Neural cell (in vitro differentiated cells): Measurements from ENCODE around the gene KCNJ1. TPM values are rescaled to one million over a fixed set of nuclear protein-coding genes. Genes with fewer than 3 reads are reported as not detected.

Source experiments
- H2AFZ ChIP-seq: fragments of 200-600, 300-800 bp; sonication (generic), shearing (Covaris generic); 2 replicates; pipeline ENCODE4 v1.6.0; 2014; ENCODE audit warnings: low read depth, mild to moderate bottlenecking, antibody characterized with exemption, low read length, moderate library complexity
- H3F3A ChIP-seq: fragments of 200-600 bp; shearing (Covaris generic); 2 replicates; pipeline ENCODE4 v1.6.1; 2016; ENCODE audit warnings: mild to moderate bottlenecking, moderate library complexity, mixed read lengths, antibody characterized with exemption, low read length; ENCODE audit not compliant: insufficient read depth, poor library complexity, severe bottlenecking
- H3K27ac ChIP-seq: fragments of 200-600, 300-800 bp; sonication (generic), shearing (Covaris generic); 2 replicates; pipeline ENCODE4 v1.5.1; 2014; ENCODE audit warnings: mild to moderate bottlenecking, low read length, moderate library complexity
- H3K27me3 ChIP-seq: fragments of 300-800, 200-600 bp; sonication (generic), shearing (Covaris generic); 2 replicates; pipeline ENCODE4 v1.6.0; 2014; ENCODE audit warnings: mild to moderate bottlenecking, low read depth, low read length, moderate library complexity; ENCODE audit not compliant: insufficient read depth
- H3K36me3 ChIP-seq: fragments of 300-800, 200-600 bp; sonication (generic), shearing (Covaris generic); 2 replicates; pipeline ENCODE4 v1.5.1; 2014; ENCODE audit warnings: mild to moderate bottlenecking, antibody characterized with exemption, low read length, moderate library complexity; ENCODE audit not compliant: insufficient read depth
- H3K4me2 ChIP-seq: fragments of 300-800, 200-600 bp; sonication (generic), shearing (Covaris generic); 2 replicates; pipeline ENCODE4 v1.6.0; 2014; ENCODE audit warnings: mild to moderate bottlenecking, low read length
- H3K4me3 ChIP-seq: fragments of 300-800, 200-600 bp; sonication (generic), shearing (Covaris generic); 2 replicates; pipeline ENCODE4 v1.5.1; 2014; ENCODE audit warnings: mild to moderate bottlenecking, low read length, moderate library complexity
- H3K79me2 ChIP-seq: fragments of 200-600 bp; shearing (Covaris generic); replicated peaks from 2 replicates; pipeline ENCODE4 v1.6.0; 2014; ENCODE audit warnings: mild to moderate bottlenecking, low read length, moderate library complexity; ENCODE audit not compliant: insufficient read depth
- H3K9ac ChIP-seq: fragments of 300-800, 200-600 bp; sonication (generic), shearing (Covaris generic); 2 replicates; pipeline ENCODE4 v1.6.1; 2016; ENCODE audit warnings: mild to moderate bottlenecking, low read length, mixed read lengths
- H3K9me2 ChIP-seq: fragments of 200-600 bp; shearing (Covaris generic); 2 replicates; pipeline ENCODE4 v1.6.1; 2016; ENCODE audit warnings: mild to moderate bottlenecking, low read length, mixed read lengths; ENCODE audit not compliant: insufficient read depth
- H3K9me3 ChIP-seq: fragments of 200-600, 300-800 bp; sonication (generic), shearing (Covaris generic); 2 replicates; pipeline ENCODE4 v1.6.1; 2016; ENCODE audit warnings: mild to moderate bottlenecking, mixed run types, low read length, moderate library complexity, mixed read lengths
- H4K20me1 ChIP-seq: fragments of 200-600 bp; shearing (Covaris generic); 2 replicates; pipeline ENCODE4 v1.6.1; 2016; ENCODE audit warnings: mild to moderate bottlenecking, mixed run types; ENCODE audit not compliant: insufficient read depth
- CTCF ChIP-seq: fragments of 450-650 bp; IDR thresholded peaks from 2 replicates; pipeline ENCODE4 v1.5.1; 2014; ENCODE audit warnings: antibody characterized with exemption, mild to moderate bottlenecking, moderate library complexity; ENCODE audit not compliant: poor library complexity, severe bottlenecking
- EP300 ChIP-seq: fragments of 450-650 bp; conservative IDR thresholded peaks from 2 replicates; pipeline ENCODE4 v1.6.1; 2014; ENCODE audit warnings: antibody characterized with exemption, mild to moderate bottlenecking, moderate library complexity; ENCODE audit not compliant: poor library complexity, severe bottlenecking
- EZH2 ChIP-seq: fragments of 200-600, 300-800 bp; shearing (Covaris generic), sonication (generic); IDR thresholded peaks from 2 replicates; pipeline ENCODE4 v1.6.1; 2014; ENCODE audit warnings: antibody characterized with exemption, low read length, borderline replicate concordance, mild to moderate bottlenecking; ENCODE audit not compliant: insufficient read depth, poor library complexity, severe bottlenecking
- MXI1 ChIP-seq: fragments of 450-650 bp; conservative IDR thresholded peaks from 2 replicates; pipeline ENCODE4 v1.6.1; 2014; ENCODE audit warnings: antibody characterized with exemption, mild to moderate bottlenecking; ENCODE audit not compliant: poor library complexity, severe bottlenecking
- POLR2AphosphoS5 ChIP-seq: IDR thresholded peaks from 2 replicates; pipeline ENCODE4 v1.6.1; 2012
- RAD21 ChIP-seq: fragments of 450-650 bp; conservative IDR thresholded peaks from 2 replicates; pipeline ENCODE4 v1.6.1; 2014; ENCODE audit warnings: antibody characterized with exemption, mild to moderate bottlenecking, moderate library complexity
- REST ChIP-seq: IDR thresholded peaks from 2 replicates; pipeline ENCODE4 v1.6.1; 2012; ENCODE audit warnings: borderline replicate concordance
- SMC3 ChIP-seq: fragments of 450-650 bp; conservative IDR thresholded peaks from 2 replicates; pipeline ENCODE4 v1.6.1; 2014; ENCODE audit warnings: antibody characterized with exemption, mild to moderate bottlenecking, moderate library complexity; ENCODE audit not compliant: poor library complexity
- TAF1 ChIP-seq: IDR thresholded peaks from 2 replicates; pipeline ENCODE4 v1.6.1; 2012; ENCODE audit warnings: low read depth
- polyA plus RNA-seq: library from polyadenylated mRNA; depleted of rRNA; stranded (reverse); fragments of >200 nt; gene quantifications from 2 replicates; pipeline ENCODE4 v1.2.3, GENCODE V29; 2014

KCNJ1 gene
- polyA plus RNA-seq, 1 donor from 2014 or later = 0.22 TPM

GRCh38 chr11:128900468-128900867, 33.4 kb upstream of the KCNJ1 start:
- Histone ChIP-seq H3K9me2 (no peaks in the 10 kb centered on the region), H3K9ac (no peak overlapping the region), H3K79me2 (no peaks in the 10 kb centered on the region), H3K4me3 (no peak overlapping the region), H3K36me3 (no peaks in the 10 kb centered on the region), H3K9me3 (no peaks in the 10 kb centered on the region), H3F3A (no peaks in the 10 kb centered on the region), H3K27me3 (peaks cover 61% of the 10 kb centered on the region), H4K20me1 (no peaks in the 10 kb centered on the region), H3K27ac (no peak overlapping the region), H2AFZ (no peak overlapping the region), H3K4me2 (no peak overlapping the region)
- TF ChIP-seq EZH2 (no peak), REST (no peak)

GRCh38 chr11:128898580-128899344, 31.7 kb upstream of the KCNJ1 start:
- Histone ChIP-seq H3K4me2 (no peak overlapping the region), H3K36me3 (no peaks in the 10 kb centered on the region), H4K20me1 (no peaks in the 10 kb centered on the region), H3K9ac (no peak overlapping the region), H3K79me2 (no peaks in the 10 kb centered on the region), H3K27me3 (peaks cover 44% of the 10 kb centered on the region), H3K27ac (no peak overlapping the region), H3F3A (no peaks in the 10 kb centered on the region), H3K4me3 (no peak overlapping the region), H3K9me3 (no peaks in the 10 kb centered on the region), H3K9me2 (no peaks in the 10 kb centered on the region), H2AFZ (no peak overlapping the region)
- TF ChIP-seq SMC3 (no peak), POLR2AphosphoS5 (no peak), EP300 (no peak), RAD21 (no peak), MXI1 (no peak), TAF1 (no peak), REST (no peak), CTCF (no peak)
